ENCODE results near the gene SLC25A13. TPM values are rescaled to one million over a fixed set of nuclear protein-coding genes. Genes with fewer than 3 reads are reported as not detected.

Gene SLC25A13
- polyA plus RNA-seq, 1 of the 3 experiments (the other 2 are of a cell fraction) = 16.0 TPM

DNA sequence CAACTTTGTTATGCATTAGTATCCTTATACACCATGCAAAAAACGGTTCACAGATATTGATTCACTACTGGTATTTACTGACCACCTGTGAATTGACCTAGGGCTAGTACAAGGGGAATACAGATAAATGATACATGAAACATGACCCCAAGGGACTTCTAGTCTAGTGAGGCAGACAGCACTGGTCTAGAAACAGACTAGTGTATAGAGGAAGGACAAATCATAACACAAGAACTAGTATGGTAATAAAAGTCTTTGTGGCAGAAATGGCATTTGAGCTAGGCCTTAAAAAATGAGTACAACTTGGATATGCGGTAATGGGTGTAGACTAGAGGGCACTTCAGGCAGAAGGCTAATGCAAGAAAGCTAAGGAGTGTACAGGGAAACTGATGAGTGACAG lies 86.6 kb downstream of the SLC25A13 start:
- ChIA-PET POLR2A (no interaction called here), CTCF (interaction anchor here (1.2 to 2.2 kb wide), 3 partner anchors 12 to 792 kb away, joined by 4 to 5 read pairs (median 4); no protein-coding TSS in a partner anchor)
- TF ChIP-seq RAD21 (IDR thresholded peaks at IDR 0.05; ENCODE audit: low read length) = no peak
- TF ChIP-seq RXRA (IDR thresholded peaks at IDR 0.05; ENCODE audit: borderline replicate concordance, low read depth) = no peak
- no peak for TF ChIP-seq GABPA (IDR thresholded peaks at IDR 0.05; ENCODE audit: low read depth)
- TF ChIP-seq NFIC (IDR thresholded peaks at IDR 0.05; ENCODE audit: borderline replicate concordance) = no peak
- no peak for TF ChIP-seq RCOR1 (IDR thresholded peaks at IDR 0.05; ENCODE audit: low read length)
- TF ChIP-seq SIN3A (IDR thresholded peaks at IDR 0.05; ENCODE audit: borderline replicate concordance, low read depth, low read length) = no peak
- no peak for TF ChIP-seq CHD2 (IDR thresholded peaks at IDR 0.05; ENCODE audit: low read length, partially characterized antibody)
- TF ChIP-seq YY1 (IDR thresholded peaks at IDR 0.05; ENCODE audit: low read depth) = no peak
- no peak for TF ChIP-seq RFX5 (IDR thresholded peaks at IDR 0.05; ENCODE audit: low read length)
- TF ChIP-seq, protein P1, sequence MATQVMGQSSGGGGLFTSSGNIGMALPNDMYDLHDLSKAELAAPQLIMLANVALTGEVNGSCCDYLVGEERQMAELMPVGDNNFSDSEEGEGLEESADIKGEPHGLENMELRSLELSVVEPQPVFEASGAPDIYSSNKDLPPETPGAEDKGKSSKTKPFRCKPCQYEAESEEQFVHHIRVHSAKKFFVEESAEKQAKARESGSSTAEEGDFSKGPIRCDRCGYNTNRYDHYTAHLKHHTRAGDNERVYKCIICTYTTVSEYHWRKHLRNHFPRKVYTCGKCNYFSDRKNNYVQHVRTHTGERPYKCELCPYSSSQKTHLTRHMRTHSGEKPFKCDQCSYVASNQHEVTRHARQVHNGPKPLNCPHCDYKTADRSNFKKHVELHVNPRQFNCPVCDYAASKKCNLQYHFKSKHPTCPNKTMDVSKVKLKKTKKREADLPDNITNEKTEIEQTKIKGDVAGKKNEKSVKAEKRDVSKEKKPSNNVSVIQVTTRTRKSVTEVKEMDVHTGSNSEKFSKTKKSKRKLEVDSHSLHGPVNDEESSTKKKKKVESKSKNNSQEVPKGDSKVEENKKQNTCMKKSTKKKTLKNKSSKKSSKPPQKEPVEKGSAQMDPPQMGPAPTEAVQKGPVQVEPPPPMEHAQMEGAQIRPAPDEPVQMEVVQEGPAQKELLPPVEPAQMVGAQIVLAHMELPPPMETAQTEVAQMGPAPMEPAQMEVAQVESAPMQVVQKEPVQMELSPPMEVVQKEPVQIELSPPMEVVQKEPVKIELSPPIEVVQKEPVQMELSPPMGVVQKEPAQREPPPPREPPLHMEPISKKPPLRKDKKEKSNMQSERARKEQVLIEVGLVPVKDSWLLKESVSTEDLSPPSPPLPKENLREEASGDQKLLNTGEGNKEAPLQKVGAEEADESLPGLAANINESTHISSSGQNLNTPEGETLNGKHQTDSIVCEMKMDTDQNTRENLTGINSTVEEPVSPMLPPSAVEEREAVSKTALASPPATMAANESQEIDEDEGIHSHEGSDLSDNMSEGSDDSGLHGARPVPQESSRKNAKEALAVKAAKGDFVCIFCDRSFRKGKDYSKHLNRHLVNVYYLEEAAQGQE (IDR thresholded peaks at IDR 0.05; ENCODE audit: low read depth, low read length) = no peak
- no peak for TF ChIP-seq MXI1 (IDR thresholded peaks at IDR 0.05; ENCODE audit: low read depth, low read length)
- no peak for TF ChIP-seq FOXJ3 (CRISPR knock-in tag; IDR thresholded peaks at IDR 0.05)
- no peak for TF ChIP-seq EZH2phosphoT487 (IDR thresholded peaks at IDR 0.05; ENCODE audit: borderline replicate concordance, low read depth)
- TF ChIP-seq, protein P2, sequence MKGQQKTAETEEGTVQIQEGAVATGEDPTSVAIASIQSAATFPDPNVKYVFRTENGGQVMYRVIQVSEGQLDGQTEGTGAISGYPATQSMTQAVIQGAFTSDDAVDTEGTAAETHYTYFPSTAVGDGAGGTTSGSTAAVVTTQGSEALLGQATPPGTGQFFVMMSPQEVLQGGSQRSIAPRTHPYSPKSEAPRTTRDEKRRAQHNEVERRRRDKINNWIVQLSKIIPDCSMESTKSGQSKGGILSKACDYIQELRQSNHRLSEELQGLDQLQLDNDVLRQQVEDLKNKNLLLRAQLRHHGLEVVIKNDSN (IDR thresholded peaks at IDR 0.05; ENCODE audit: borderline replicate concordance, low read depth) = no peak
- Histone ChIP-seq H3K27me3 (ENCODE audit: insufficient read depth) (no peaks in the 10 kb centered on the region), H3K27ac (ENCODE audit: low read depth in 2 of 2, low read length in 1 of 2) (peak overlapping the region in 1 of 2 experiments; percentile 78; a peak in 1 of 4 replicates), H3K9me3 (no peaks in the 10 kb centered on the region), H4K20me1 (ENCODE audit: insufficient read depth) (peaks cover 5% of the 10 kb centered on the region; the same call in 1 of the 2 replicates), H3K4me2 (no peak overlapping the region), H3K79me2 (ENCODE audit: insufficient read depth) (peaks cover 33% of the 10 kb centered on the region; the same call in 1 of the 2 replicates), H3K36me3 (replicated peaks in 1 of 2; ENCODE audit: control insufficient read depth in 1 of 2, insufficient read depth in 2 of 2, low read length in 1 of 2) (peaks cover 5 to 14% of the 10 kb centered on the region in 2 experiments), H3K4me1 (ENCODE audit: control insufficient read depth in 1 of 2, insufficient read depth in 2 of 2, low read depth in 1 of 2, low read length in 1 of 2) (peaks cover 11 to 18% of the 10 kb centered on the region in 2 experiments; a peak in 3 of 4 replicates), H3K9ac (no peak overlapping the region), H3K4me3 (ENCODE audit: low read depth in 2 of 2, low read length in 1 of 2) (no peak overlapping the region), H3F3A (replicated peaks; ENCODE audit: insufficient read depth) (no peaks in the 10 kb centered on the region), H3K9me2 (no peaks in the 10 kb centered on the region), H2AFZ (ENCODE audit: low read depth) (no peak overlapping the region)
- 92% methylated on average over 2 of the region's 2 CpGs for WGBS (ENCODE audit: low lambda C conversion rate)
- no peak for DNase-seq
